SK-N-SH (cell line): ENCODE results near the gene PDZD2. TPM values are rescaled to one million over a fixed set of nuclear protein-coding genes. Genes with fewer than 3 reads are reported as not detected.

Experiments
- CTCF ChIA-PET: fragments of 300-600, 350-600 bp; formaldehyde crosslinking; extraction: SDS; loops from one replicate; lab custom pipeline; 2021; lab: Yijun Ruan, JAX
- POLR2A ChIA-PET: fragments of 350-600 bp; sonication (Branson Sonifier 250); formaldehyde crosslinking; extraction: SDS; loops from one replicate; lab custom pipeline; 2020; ENCODE audit warnings: antibody characterized with exemption, inconsistent platforms; lab: Yijun Ruan, JAX
- DNase-seq: peaks from one replicate; pipeline ENCODE4 v3.0.0; 2012
- H2AFZ ChIP-seq: fragments of 200-600 bp; sonication (generic); 2 replicates; pipeline ENCODE4 v1.8.1; 2016; ENCODE audit warnings: antibody characterized with exemption, mild to moderate bottlenecking, low read depth
- H3F3A ChIP-seq: fragments of 200-600 bp; sonication (generic); replicated peaks from 2 replicates; pipeline ENCODE3; 2016; ENCODE audit warnings: antibody characterized with exemption, mild to moderate bottlenecking; ENCODE audit not compliant: insufficient read depth
- H3K27ac ChIP-seq, 2 experiments: fragments of 200-500 bp in 1 of 2; fragments of 200-600 bp in 1 of 2; sonication (Bioruptor generic) in 1 of 2; sonication (generic), shearing (Covaris generic) in 1 of 2; 2 replicates each; pipeline versions ENCODE4 v1.5.1 to v1.6.1; 2014 to 2016; ENCODE audit warnings: low read depth in 2 of 2, inconsistent platforms in 1 of 2, low read length in 1 of 2, mild to moderate bottlenecking in 1 of 2, mixed read lengths in 1 of 2
- H3K27me3 ChIP-seq: fragments of 200-600 bp; sonication (generic), shearing (Covaris generic); 2 replicates; pipeline ENCODE4 v1.6.1; 2016; ENCODE audit warnings: mixed run types; ENCODE audit not compliant: insufficient read depth
- H3K36me3 ChIP-seq, 2 experiments: fragments of 200-500 bp in 1 of 2; fragments of 200-600 bp in 1 of 2; sonication (Bioruptor generic) in 1 of 2; sonication (generic) in 1 of 2; replicated peaks in 1 of 2; 2 replicates each; pipeline versions ENCODE3 to v1.5.1; 2014 to 2016; ENCODE audit warnings: low read length in 1 of 2, mild to moderate bottlenecking in 1 of 2; ENCODE audit not compliant: insufficient read depth in 2 of 2, control insufficient read depth in 1 of 2
- H3K4me1 ChIP-seq, 2 experiments: fragments of 200-500 bp in 1 of 2; fragments of 200-600 bp in 1 of 2; sonication (Bioruptor generic) in 1 of 2; sonication (generic), shearing (Covaris generic) in 1 of 2; 2 replicates each; pipeline versions ENCODE4 v1.5.1 to v1.6.1; 2014 to 2016; ENCODE audit warnings: low read depth in 1 of 2, low read length in 1 of 2, mixed run types in 1 of 2; ENCODE audit not compliant: insufficient read depth in 2 of 2, control insufficient read depth in 1 of 2
- H3K4me2 ChIP-seq: fragments of 200-600 bp; sonication (generic), shearing (Covaris generic); 2 replicates; pipeline ENCODE4 v1.6.1; 2017; ENCODE audit warnings: mixed run types
- H3K4me3 ChIP-seq, 2 experiments: fragments of 200-500 bp in 1 of 2; fragments of 200-600 bp in 1 of 2; sonication (Bioruptor generic) in 1 of 2; sonication (generic), shearing (Covaris generic) in 1 of 2; 2 replicates each; pipeline versions ENCODE4 v1.5.1 to v1.8.1; 2014 to 2016; ENCODE audit warnings: low read depth in 2 of 2, inconsistent platforms in 1 of 2, low read length in 1 of 2, mild to moderate bottlenecking in 1 of 2, mixed read lengths in 1 of 2, moderate library complexity in 1 of 2
- H3K79me2 ChIP-seq: fragments of 200-600 bp; sonication (generic); 2 replicates; pipeline ENCODE4 v1.8.1; 2017; ENCODE audit warnings: mild to moderate bottlenecking; ENCODE audit not compliant: insufficient read depth
- H3K9ac ChIP-seq: fragments of 200-600 bp; sonication (generic); 2 replicates; pipeline ENCODE4 v1.6.1; 2017; ENCODE audit warnings: mixed run types
- H3K9me2 ChIP-seq: fragments of 200-600 bp; sonication (generic); 2 replicates; pipeline ENCODE4 v1.6.1; 2017; ENCODE audit warnings: mixed run types
- H3K9me3 ChIP-seq: fragments of 200-600 bp; sonication (generic); 2 replicates; pipeline ENCODE4 v1.6.1; 2017; ENCODE audit warnings: mixed run types, mild to moderate bottlenecking, moderate library complexity
- H4K20me1 ChIP-seq: fragments of 200-600 bp; sonication (generic); 2 replicates; pipeline ENCODE4 v1.6.1; 2017; ENCODE audit warnings: mild to moderate bottlenecking, mixed run types; ENCODE audit not compliant: insufficient read depth
- CHD2 ChIP-seq: fragments of 150-350 bp; IDR thresholded peaks from 2 replicates; pipeline ENCODE4 v1.6.1; 2018; ENCODE audit warnings: low read length; ENCODE audit not compliant: partially characterized antibody
- CTCF ChIP-seq: fragments of 200-600 bp; sonication (generic); IDR thresholded peaks from 2 replicates; pipeline ENCODE4 v1.6.1; 2017; ENCODE audit warnings: antibody characterized with exemption, mild to moderate bottlenecking, moderate library complexity
- ELF1 ChIP-seq: IDR thresholded peaks from 2 replicates; pipeline ENCODE4 v1.4.0; 2012
- EP300 ChIP-seq, 2 experiments: IDR thresholded peaks; 2 replicates each; pipeline versions ENCODE4 v1.4.0 to v1.6.1; 2012; ENCODE audit warnings: borderline replicate concordance in 1 of 2, low read depth in 1 of 2, low read length in 1 of 2
- EZH2phosphoT487 ChIP-seq: fragments of 200-600 bp; sonication (generic); IDR thresholded peaks from 2 replicates; pipeline ENCODE4 v1.6.1; 2017; ENCODE audit warnings: low read depth, mixed run types, mild to moderate bottlenecking, antibody characterized with exemption, moderate library complexity, borderline replicate concordance
- FOXJ3 ChIP-seq: sonication (generic); formaldehyde crosslinking; IDR thresholded peaks from 2 replicates; pipeline ENCODE4 v1.5.1; 2020; ENCODE audit warnings: mild to moderate bottlenecking, missing genetic modification reagents
- FOXM1 ChIP-seq: IDR thresholded peaks from 2 replicates; pipeline ENCODE4 v1.4.0; 2012; ENCODE audit warnings: low read depth, mild to moderate bottlenecking
- GABPA ChIP-seq: IDR thresholded peaks from 2 replicates; pipeline ENCODE4 v1.4.0; 2012; ENCODE audit warnings: low read depth, mild to moderate bottlenecking
- GATA2 ChIP-seq: sonication (generic); formaldehyde crosslinking; IDR thresholded peaks from 2 replicates; pipeline ENCODE4 v1.5.0; 2020; ENCODE audit warnings: mild to moderate bottlenecking, missing genetic modification reagents
- IRF3 ChIP-seq: fragments of 150-350 bp; IDR thresholded peaks from 2 replicates; pipeline ENCODE4 v1.6.1; 2016; ENCODE audit warnings: mild to moderate bottlenecking, low read depth, low read length
- JUND ChIP-seq: IDR thresholded peaks from 2 replicates; pipeline ENCODE4 v1.4.0; 2012
- MAX ChIP-seq: IDR thresholded peaks from 2 replicates; pipeline ENCODE4 v1.4.0; 2012; ENCODE audit warnings: low read depth
- MEF2A ChIP-seq: IDR thresholded peaks from 2 replicates; pipeline ENCODE4 v1.4.0; 2012; ENCODE audit warnings: low read depth, borderline replicate concordance
- NFIC ChIP-seq: IDR thresholded peaks from 2 replicates; pipeline ENCODE4 v1.4.0; 2012; ENCODE audit warnings: borderline replicate concordance
- NRF1 ChIP-seq: IDR thresholded peaks from 2 replicates; pipeline ENCODE4 v1.6.1; 2012; ENCODE audit warnings: low read depth, mild to moderate bottlenecking, low read length
- POLR2AphosphoS5 ChIP-seq: IDR thresholded peaks from 2 replicates; pipeline ENCODE4 v1.6.1; 2012; ENCODE audit warnings: low read depth, low read length
- RAD21 ChIP-seq: IDR thresholded peaks from 2 replicates; pipeline ENCODE4 v1.6.1; 2012; ENCODE audit warnings: mild to moderate bottlenecking, low read length
- RCOR1 ChIP-seq: fragments of 150-350 bp; IDR thresholded peaks from 2 replicates; pipeline ENCODE4 v1.6.1; 2017; ENCODE audit warnings: antibody characterized with exemption, low read length
- RFX5 ChIP-seq: IDR thresholded peaks from 2 replicates; pipeline ENCODE4 v1.6.1; 2012; ENCODE audit warnings: mild to moderate bottlenecking, improper control_type of control experiment, low read length
- RXRA ChIP-seq: IDR thresholded peaks from 2 replicates; pipeline ENCODE4 v1.4.0; 2012; ENCODE audit warnings: low read depth, mild to moderate bottlenecking, borderline replicate concordance
- SIN3A ChIP-seq: IDR thresholded peaks from 2 replicates; pipeline ENCODE4 v1.6.1; 2012; ENCODE audit warnings: low read depth, mild to moderate bottlenecking, low read length, moderate library complexity, borderline replicate concordance
- SMC3 ChIP-seq: IDR thresholded peaks from 2 replicates; pipeline ENCODE4 v1.6.1; 2012; ENCODE audit warnings: low read depth, low read length, improper control_type of control experiment
- TAF1 ChIP-seq: IDR thresholded peaks from 2 replicates; pipeline ENCODE4 v1.6.1; 2012; ENCODE audit warnings: low read depth, mild to moderate bottlenecking, low read length, moderate library complexity, borderline replicate concordance
- USF2 ChIP-seq: fragments of 150-350 bp; IDR thresholded peaks from 2 replicates; pipeline ENCODE4 v1.6.1; 2017; ENCODE audit warnings: antibody characterized with exemption, low read length, low read depth, borderline replicate concordance
- YY1 ChIP-seq: IDR thresholded peaks from 2 replicates; pipeline ENCODE4 v1.4.0; 2012; ENCODE audit warnings: low read depth, mild to moderate bottlenecking
- ZBTB33 ChIP-seq: IDR thresholded peaks from 2 replicates; pipeline ENCODE4 v1.4.0; 2012; ENCODE audit warnings: low read depth, borderline replicate concordance
- WGBS: methylation state at CpG from one replicate; pipeline ENCODE4 v1.1.6; 2017; ENCODE audit warnings: low lambda C conversion rate; 5-methylcytosine and 5-hydroxymethylcytosine counted together
- polyA plus RNA-seq, 3 experiments: library from polyadenylated mRNA; depleted of rRNA; stranded (reverse); fragments of >200 nt; gene quantifications; 2 replicates each; pipeline ENCODE4 v1.2.3, GENCODE V29; 2012
- TF ChIP-seq, protein P1 (sequence below): IDR thresholded peaks from 2 replicates; pipeline ENCODE4 v1.4.0; 2012; ENCODE audit warnings: low read depth, borderline replicate concordance

The PDZD2 gene
- polyA plus RNA-seq, 1 of the 3 experiments (the other 2 are of a cell fraction): 0.13 TPM

GRCh38 chr5:32092938-32093812 is 454.2 kb downstream of the PDZD2 start:
- Histone ChIP-seq H3K36me3 (peaks cover 5 to 11% of the 10 kb centered on the region in 2 experiments), H3K4me2 (no peak overlapping the region), H3K9me3 (no peaks in the 10 kb centered on the region), H3F3A (peaks cover 4% of the 10 kb centered on the region), H3K4me1 (peaks cover 0 to 4% of the 10 kb centered on the region in 2 experiments; a peak in 1 of 4 replicates), H3K79me2 (no peaks in the 10 kb centered on the region), H3K9ac (no peak overlapping the region), H2AFZ (0 out of 2 replicates have a peak overlapping the region, but pooled peaks have one; percentile 21), H3K27ac (no peak overlapping the region), H3K4me3 (peak overlapping the region in 1 of 2 experiments; percentile 50; a peak in 1 of 4 replicates), H4K20me1 (no peaks in the 10 kb centered on the region), H3K9me2 (no peaks in the 10 kb centered on the region), H3K27me3 (no peaks in the 10 kb centered on the region)
- WGBS: 61% methylated on average over 20 of the region's 20 CpGs
- peak; percentile 81 for DNase-seq
- POLR2A ChIA-PET: no interaction called here
- CTCF ChIA-PET: interaction anchor here (0.5 to 5.0 kb wide), 55 partner anchors 9 to 561 kb away, joined by 3 to 58 read pairs (median 4); partner anchors contain the start of genes C5orf22 and DROSHA
- TF ChIP-seq CTCF: peak; percentile 77
- peak; percentile 76 for TF ChIP-seq SMC3
- TF ChIP-seq IRF3: no peak
- TF ChIP-seq ZBTB33: no peak
- no peak for TF ChIP-seq NRF1
- no peak for TF ChIP-seq GATA2
- no peak for TF ChIP-seq RFX5
- TF ChIP-seq ELF1: no peak
- TF ChIP-seq FOXM1: no peak
- TF ChIP-seq NFIC: no peak
- TF ChIP-seq CHD2: no peak
- no peak for TF ChIP-seq POLR2AphosphoS5
- no peak for TF ChIP-seq RXRA
- TF ChIP-seq TAF1: no peak
- TF ChIP-seq YY1: no peak
- no peak for TF ChIP-seq MEF2A
- TF ChIP-seq JUND: no peak
- TF ChIP-seq, protein P1, sequence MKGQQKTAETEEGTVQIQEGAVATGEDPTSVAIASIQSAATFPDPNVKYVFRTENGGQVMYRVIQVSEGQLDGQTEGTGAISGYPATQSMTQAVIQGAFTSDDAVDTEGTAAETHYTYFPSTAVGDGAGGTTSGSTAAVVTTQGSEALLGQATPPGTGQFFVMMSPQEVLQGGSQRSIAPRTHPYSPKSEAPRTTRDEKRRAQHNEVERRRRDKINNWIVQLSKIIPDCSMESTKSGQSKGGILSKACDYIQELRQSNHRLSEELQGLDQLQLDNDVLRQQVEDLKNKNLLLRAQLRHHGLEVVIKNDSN: no peak
- no peak for TF ChIP-seq EZH2phosphoT487
- no peak for TF ChIP-seq FOXJ3 (CRISPR knock-in tag)
- TF ChIP-seq RAD21: peak; percentile 89
- 0 out of 2 replicates have a peak, but pooled peaks have one; percentile 19 for TF ChIP-seq RCOR1
- no peak for TF ChIP-seq SIN3A
- no peak for TF ChIP-seq MAX
- TF ChIP-seq USF2: no peak
- no peak for TF ChIP-seq EP300 (IDR thresholded peaks at IDR 0.05; ENCODE audit: borderline replicate concordance in 1 of 2, low read depth in 1 of 2, low read length in 1 of 2)
- no peak for TF ChIP-seq GABPA
